GM06990 (cell line): ENCODE data around the gene RAPGEF5.
"Not testable (repeated sequence)": the region's sequence is repeated elsewhere in the genome, so short reads cannot be mapped to it uniquely, and the experiment has no call there.

Experiments
- DNase-seq: peaks from one replicate; pipeline ENCODE4 v3.0.0-alpha.2; 2011; ENCODE audit not compliant: insufficient read length; ENCODE audit errors: extremely low read depth
- H3K27me3 ChIP-seq: replicated peaks from 2 replicates; pipeline ENCODE4 v1.6.0; 2011; ENCODE audit warnings: low read length; ENCODE audit not compliant: control insufficient read depth, insufficient read depth
- H3K36me3 ChIP-seq: 2 replicates; pipeline ENCODE4 v1.5.1; 2011; ENCODE audit warnings: low read length; ENCODE audit not compliant: control insufficient read depth, insufficient read depth
- H3K4me3 ChIP-seq: replicated peaks from 2 replicates; pipeline ENCODE4 v1.5.1; 2011; ENCODE audit warnings: low read depth, mild to moderate bottlenecking, control low read depth, low read length
- CTCF ChIP-seq: IDR thresholded peaks from 2 replicates; pipeline ENCODE4 v1.5.1; 2011; ENCODE audit warnings: low read length, control low read depth, mild to moderate bottlenecking, inconsistent platforms; ENCODE audit not compliant: insufficient read depth, poor library complexity, severe bottlenecking

RAPGEF5 gene

GRCh38 chr7:22093936-22094335, 263.0 kb downstream of the RAPGEF5 start:
- DNase-seq = no peak
- no peak overlapping the region for H3K4me3 ChIP-seq
- TF ChIP-seq CTCF = no peak
- H3K36me3 ChIP-seq = no peaks in the 10 kb centered on the region
- H3K27me3 ChIP-seq = no peaks in the 10 kb centered on the region

- Histone ChIP-seq H3K27me3 (no peaks in the 10 kb centered on the region), H3K36me3 (no peaks in the 10 kb centered on the region), H3K4me3 (no peak overlapping the region)
- no peak for DNase-seq
- TF ChIP-seq CTCF = no peak
Measured at GRCh38 chr7:22093001-22093400, 264.0 kb downstream of the RAPGEF5 start.

- H3K4me3 ChIP-seq, DNase-seq, H3K27me3 ChIP-seq, H3K36me3 ChIP-seq: not testable (repeated sequence)
Measured at GRCh38 chr7:22090958-22091525, 265.9 kb downstream of the RAPGEF5 start.

- Histone ChIP-seq H3K27me3 (no peaks in the 10 kb centered on the region), H3K36me3 (no peaks in the 10 kb centered on the region), H3K4me3 (no peak overlapping the region)
- no peak for DNase-seq
- TF ChIP-seq CTCF = no peak
Measured at GRCh38 chr7:22090512-22090911, 266.4 kb downstream of the RAPGEF5 start.

- no peak for TF ChIP-seq CTCF
- no peak overlapping the region for H3K4me3 ChIP-seq
Measured at GRCh38 chr7:22090107-22090506, 266.8 kb downstream of the RAPGEF5 start.

GRCh38 chr7:22088827-22089226, 268.1 kb downstream of the RAPGEF5 start:
- H3K36me3 ChIP-seq = no peaks in the 10 kb centered on the region
- TF ChIP-seq CTCF = no peak
- no peaks in the 10 kb centered on the region; the same call in 1 of the 2 replicates for H3K27me3 ChIP-seq
- DNase-seq = no peak
- no peak overlapping the region for H3K4me3 ChIP-seq

More at GRCh38 chr7:22090107-22090506, 266.8 kb downstream of the RAPGEF5 start:
- no peaks in the 10 kb centered on the region for H3K27me3 ChIP-seq
- DNase-seq = no peak
- H3K36me3 ChIP-seq = no peaks in the 10 kb centered on the region
